NT2/D1 (cell line): Measurements from ENCODE around the gene DCBLD2.

Source experiments
- DNase-seq: peaks from one replicate; pipeline ENCODE4 v3.0.0-alpha.2; 2011; ENCODE audit warnings: low read depth, low spot score
- H3K27me3 ChIP-seq: 2 replicates; pipeline ENCODE4 v1.6.0; 2011; ENCODE audit warnings: mild to moderate bottlenecking; ENCODE audit not compliant: insufficient read length, insufficient read depth
- H3K36me3 ChIP-seq: 2 replicates; pipeline ENCODE4 v1.6.1; 2011; ENCODE audit warnings: mild to moderate bottlenecking, low read length, mixed read lengths; ENCODE audit not compliant: insufficient read depth, insufficient read length
- H3K4me1 ChIP-seq: 2 replicates; pipeline ENCODE4 v1.5.1; 2011; ENCODE audit not compliant: insufficient read depth, insufficient read length
- H3K4me3 ChIP-seq: 2 replicates; pipeline ENCODE4 v1.5.1; 2011; ENCODE audit warnings: low read depth; ENCODE audit not compliant: insufficient read length
- H3K9ac ChIP-seq: 2 replicates; pipeline ENCODE4 v1.6.0; 2011; ENCODE audit warnings: low read depth; ENCODE audit not compliant: insufficient read length
- H3K9me3 ChIP-seq: 2 replicates; pipeline ENCODE4 v1.5.1; 2011; ENCODE audit warnings: mild to moderate bottlenecking, low read length; ENCODE audit not compliant: insufficient read depth
- SUZ12 ChIP-seq: IDR thresholded peaks from 2 replicates; pipeline ENCODE4 v1.6.1; 2011; ENCODE audit not compliant: insufficient read length, insufficient read depth; ENCODE audit errors: extremely low read depth
- YY1 ChIP-seq: IDR thresholded peaks from 2 replicates; pipeline ENCODE4 v1.6.1; 2011; ENCODE audit not compliant: insufficient read length, insufficient read depth
- ZNF274 ChIP-seq: IDR thresholded peaks from 2 replicates; pipeline ENCODE4 v1.6.1; 2011; ENCODE audit warnings: mild to moderate bottlenecking, low read depth, low read length

Gene DCBLD2

GRCh38 chr3:98824256-98824655, 77.2 kb downstream of the DCBLD2 start:
- 0 out of 2 replicates have a peak, but pooled peaks cover 2% of the 10 kb centered on the region for H3K9me3 ChIP-seq
- H3K27me3 ChIP-seq = no peaks in the 10 kb centered on the region
- H3K4me1 ChIP-seq = no peaks in the 10 kb centered on the region
- DNase-seq = no peak
- H3K4me3 ChIP-seq = no peak overlapping the region
- peaks cover 28% of the 10 kb centered on the region for H3K36me3 ChIP-seq
- no peak overlapping the region for H3K9ac ChIP-seq
- TF ChIP-seq ZNF274 (no peak), SUZ12 (no peak), YY1 (no peak)

- Histone ChIP-seq H3K4me3 (no peak overlapping the region), H3K9me3 (no peaks in the 10 kb centered on the region), H3K4me1 (no peaks in the 10 kb centered on the region), H3K36me3 (peaks cover 31% of the 10 kb centered on the region), H3K9ac (no peak overlapping the region), H3K27me3 (no peaks in the 10 kb centered on the region)
- DNase-seq = no peak
- TF ChIP-seq SUZ12 (no peak), YY1 (no peak), ZNF274 (no peak)
Observed at GRCh38 chr3:98823791-98824190, 77.7 kb downstream of the DCBLD2 start.

- H3K4me3 ChIP-seq = no peak overlapping the region
- no peaks in the 10 kb centered on the region for H3K27me3 ChIP-seq
- no peak for DNase-seq
- no peak overlapping the region for H3K9ac ChIP-seq
- H3K9me3 ChIP-seq = no peaks in the 10 kb centered on the region
- no peak for TF ChIP-seq SUZ12
- peaks cover 50% of the 10 kb centered on the region for H3K36me3 ChIP-seq
- H3K4me1 ChIP-seq = no peaks in the 10 kb centered on the region
Observed at GRCh38 chr3:98821063-98821462, 80.4 kb downstream of the DCBLD2 start.

- no peak overlapping the region for H3K9ac ChIP-seq
- no peaks in the 10 kb centered on the region for H3K4me1 ChIP-seq
- DNase-seq = peak; percentile 23
- H3K9me3 ChIP-seq = no peaks in the 10 kb centered on the region
- H3K36me3 ChIP-seq = peaks cover 61% of the 10 kb centered on the region
- H3K27me3 ChIP-seq = no peaks in the 10 kb centered on the region
- no peak overlapping the region for H3K4me3 ChIP-seq
- TF ChIP-seq YY1 = no peak
- no peak for TF ChIP-seq SUZ12
- no peak for TF ChIP-seq ZNF274
Observed at GRCh38 chr3:98817547-98818041, 83.9 kb downstream of the DCBLD2 start.

- Histone ChIP-seq H3K4me1 (no peaks in the 10 kb centered on the region), H3K27me3 (no peaks in the 10 kb centered on the region), H3K9ac (no peak overlapping the region), H3K4me3 (no peak overlapping the region), H3K9me3 (no peaks in the 10 kb centered on the region), H3K36me3 (peaks cover 69% of the 10 kb centered on the region)
- no peak for DNase-seq
- TF ChIP-seq SUZ12 (no peak), ZNF274 (no peak), YY1 (no peak)
Observed at GRCh38 chr3:98814817-98815420, 86.6 kb downstream of the DCBLD2 start.

GRCh38 chr3:98812851-98813374, 88.6 kb downstream of the DCBLD2 start:
- TF ChIP-seq ZNF274 = no peak
- no peak for TF ChIP-seq SUZ12
- no peak for TF ChIP-seq YY1
- Histone ChIP-seq H3K36me3 (peaks cover 69% of the 10 kb centered on the region), H3K9me3 (no peaks in the 10 kb centered on the region), H3K9ac (no peak overlapping the region), H3K4me1 (no peaks in the 10 kb centered on the region), H3K27me3 (no peaks in the 10 kb centered on the region), H3K4me3 (no peak overlapping the region)
- DNase-seq = no peak

- Histone ChIP-seq H3K9me3 (no peaks in the 10 kb centered on the region), H3K36me3 (peaks cover 75% of the 10 kb centered on the region), H3K9ac (no peak overlapping the region), H3K4me3 (no peak overlapping the region), H3K4me1 (no peaks in the 10 kb centered on the region), H3K27me3 (no peaks in the 10 kb centered on the region)
- DNase-seq = no peak
- TF ChIP-seq SUZ12 = no peak
- TF ChIP-seq ZNF274 = no peak
- no peak for TF ChIP-seq YY1
Observed at GRCh38 chr3:98811048-98811447, 90.4 kb downstream of the DCBLD2 start.
